TTC549 (cell line): ENCODE data around the gene ZNF654.
"Not testable (repeated sequence)": the region's sequence is repeated elsewhere in the genome, so short reads cannot be mapped to it uniquely, and the experiment has no call there.

Experiments used
- FAIRE-seq: peaks from 2 replicates; lab custom pipeline; 2012; peaks lifted over from hg19 to GRCh38; lab: Jason Lieb, UNC

The ZNF654 gene

DNA sequence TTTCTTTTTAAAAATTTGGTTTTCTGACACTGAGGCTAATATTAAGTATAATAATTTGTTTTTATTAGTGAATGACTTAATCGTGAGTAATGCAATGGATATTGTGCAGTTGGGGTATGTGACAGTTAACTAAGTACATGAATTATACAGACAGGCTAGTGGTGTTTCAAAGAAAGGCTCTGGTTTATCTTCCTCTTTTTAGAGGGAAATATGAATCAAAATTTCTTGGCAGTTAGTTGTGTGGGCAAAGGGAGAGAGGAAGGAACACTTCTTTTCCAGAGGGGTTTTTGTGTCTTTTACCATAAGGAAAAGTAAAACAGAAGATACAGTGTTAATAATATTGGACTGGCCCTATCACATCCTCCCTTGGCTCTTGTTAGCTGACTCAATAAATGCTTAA is 2.7 kb downstream of the ZNF654 start:
- FAIRE-seq = no peak

- no peak for FAIRE-seq
These were observed 16.0 kb downstream of the ZNF654 start for GRCh38 chr3:88075072-88075471.

DNA sequence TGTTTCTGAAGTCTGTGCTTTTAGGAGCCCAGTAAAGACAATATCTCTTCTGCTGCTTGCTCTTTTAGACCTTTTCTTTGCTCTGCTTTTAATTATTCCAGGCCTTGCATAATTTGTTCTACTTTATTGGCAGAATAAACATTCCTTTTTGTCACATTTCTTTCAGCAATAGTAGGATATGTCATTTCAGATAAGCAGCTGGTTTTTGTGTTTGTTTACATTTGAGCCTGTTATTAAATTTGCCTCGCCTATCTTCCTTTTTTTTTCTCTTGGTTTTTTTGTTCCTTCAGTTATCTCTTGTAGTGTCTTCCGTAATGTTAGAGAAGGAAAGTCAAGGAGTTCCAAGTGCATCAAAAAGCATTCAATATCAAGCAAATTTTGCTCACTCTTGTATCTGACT is 16.4 kb downstream of the ZNF654 start:
- FAIRE-seq = no peak

GRCh38 chr3:88076712-88077111 is 17.7 kb downstream of the ZNF654 start:
- FAIRE-seq = no peak

- no peak for FAIRE-seq
These were observed 19.9 kb downstream of the ZNF654 start for GRCh38 chr3:88078932-88079331.

- no peak for FAIRE-seq
These were observed 23.8 kb downstream of the ZNF654 start for GRCh38 chr3:88082854-88083253.

DNA sequence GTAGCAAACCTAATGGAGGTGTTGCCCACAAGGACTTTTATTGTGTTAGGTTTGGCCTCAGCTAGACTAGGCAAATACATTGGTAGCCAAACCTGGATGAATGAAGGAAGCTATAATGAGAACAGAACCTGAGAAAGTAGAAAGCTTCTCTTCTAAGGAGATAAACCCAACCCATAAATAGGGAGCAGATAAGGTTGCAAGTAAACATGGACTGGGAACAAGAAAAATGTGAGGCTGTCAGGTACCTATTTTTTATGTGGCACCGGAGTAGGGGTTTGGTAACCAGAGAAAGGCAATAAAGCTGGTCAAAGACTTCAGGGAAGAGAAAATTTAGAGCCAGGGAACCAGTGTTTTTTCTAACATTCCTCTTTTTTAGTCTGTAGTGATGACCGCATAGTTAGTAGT is 25.0 kb downstream of the ZNF654 start:
- FAIRE-seq = no peak

DNA sequence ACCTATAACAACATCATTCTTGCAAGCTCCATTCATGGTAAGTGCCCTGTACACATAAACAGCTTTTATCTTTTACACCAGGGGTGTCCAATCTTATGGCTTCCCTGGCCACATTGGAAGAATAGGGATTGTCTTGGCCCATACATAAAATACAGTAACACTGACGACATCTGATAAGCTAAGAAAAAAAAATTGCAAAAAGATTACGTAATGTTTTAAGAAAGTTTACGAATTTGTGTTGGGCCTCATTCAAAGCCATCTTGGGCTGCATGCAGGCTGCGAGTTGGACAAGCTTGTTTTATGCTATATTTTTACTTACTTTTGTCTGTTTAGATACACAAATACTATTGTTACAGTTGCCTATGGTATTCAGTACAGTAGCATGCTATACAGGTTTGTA is 31.6 kb downstream of the ZNF654 start:
- FAIRE-seq = no peak

DNA sequence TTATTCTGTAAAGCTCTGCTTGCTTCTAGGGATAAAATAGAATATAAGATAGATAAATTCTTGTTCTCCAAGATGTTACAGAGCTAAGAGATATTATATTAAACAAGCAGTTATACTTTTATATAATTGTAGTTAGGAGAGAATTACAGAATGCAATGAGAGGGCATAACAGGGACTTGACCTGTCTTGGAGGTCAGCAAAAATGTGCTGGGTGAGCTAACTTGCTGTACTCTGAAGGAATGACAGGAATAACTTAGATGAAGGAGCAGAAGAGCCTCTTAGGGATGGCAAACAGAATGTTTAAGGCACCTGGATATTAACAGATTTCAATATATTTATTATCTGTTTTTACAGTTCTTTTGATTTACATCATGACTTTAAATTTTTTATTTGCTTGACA is 33.2 kb downstream of the ZNF654 start:
- FAIRE-seq = no peak

GRCh38 chr3:88093266-88093665 is 34.2 kb downstream of the ZNF654 start:
- FAIRE-seq = no peak

GRCh38 chr3:88101142-88101541 is 42.1 kb downstream of the ZNF654 start:
- no peak for FAIRE-seq

GRCh38 chr3:88105325-88105724 is 46.3 kb downstream of the ZNF654 start:
- FAIRE-seq = no peak

DNA sequence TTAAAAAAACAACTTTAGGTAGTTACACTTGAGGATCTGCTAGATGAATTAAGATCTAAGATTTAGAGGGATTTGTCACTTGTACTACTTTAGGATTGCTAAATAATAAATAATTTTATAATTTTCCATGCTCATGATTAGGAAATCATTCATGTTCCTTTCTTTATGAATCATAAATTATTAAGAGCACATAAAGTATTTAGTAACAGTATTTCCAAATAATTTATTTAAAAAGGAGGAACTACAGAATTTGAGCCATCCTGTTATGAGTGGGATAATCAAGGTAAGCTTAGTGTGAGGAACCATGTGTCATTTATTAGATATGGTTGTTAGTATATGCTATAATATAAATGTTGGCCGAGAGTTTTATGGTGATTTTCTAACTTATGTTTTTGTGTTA is 53.2 kb downstream of the ZNF654 start:
- no peak for FAIRE-seq

DNA sequence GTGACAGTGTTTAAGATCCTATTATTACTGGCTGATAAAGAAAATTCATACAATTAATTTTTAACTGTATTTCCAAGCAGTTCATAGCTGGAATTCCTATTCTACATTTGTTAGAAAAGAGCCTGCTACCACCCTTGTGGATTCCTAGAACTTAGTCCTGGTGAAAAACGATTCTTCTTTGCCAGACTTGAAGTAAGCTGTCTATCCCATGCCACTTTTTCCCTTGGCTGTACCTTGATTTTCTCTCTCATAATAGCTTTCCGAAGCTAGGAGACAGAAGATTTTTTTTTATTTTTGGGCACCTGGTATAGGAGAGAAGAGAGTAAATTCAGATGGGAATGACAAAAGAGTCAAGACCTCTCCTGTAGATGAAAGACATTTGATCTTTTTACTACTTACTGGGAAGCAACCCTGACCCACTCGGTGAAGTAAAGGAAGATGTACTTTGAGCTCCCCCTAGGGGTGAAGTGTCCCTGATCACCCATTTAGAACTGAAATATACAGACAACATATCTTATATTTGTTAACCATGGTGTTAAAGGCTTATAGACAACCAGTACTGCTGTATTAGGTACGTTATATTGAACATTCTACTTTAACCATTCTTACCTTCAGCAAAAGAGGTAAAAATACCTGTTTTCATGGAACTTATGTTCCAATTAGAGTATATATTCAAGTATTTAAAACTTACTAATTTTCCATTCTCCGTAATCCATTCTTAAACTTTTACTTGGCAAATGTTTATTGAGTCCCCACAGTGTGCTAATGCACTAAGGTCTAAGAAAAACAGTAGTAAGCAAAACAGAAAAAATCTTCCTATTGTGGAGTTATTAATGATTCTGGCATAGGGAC is 54.5 kb downstream of the ZNF654 start:
- peak; percentile 93 for FAIRE-seq

DNA sequence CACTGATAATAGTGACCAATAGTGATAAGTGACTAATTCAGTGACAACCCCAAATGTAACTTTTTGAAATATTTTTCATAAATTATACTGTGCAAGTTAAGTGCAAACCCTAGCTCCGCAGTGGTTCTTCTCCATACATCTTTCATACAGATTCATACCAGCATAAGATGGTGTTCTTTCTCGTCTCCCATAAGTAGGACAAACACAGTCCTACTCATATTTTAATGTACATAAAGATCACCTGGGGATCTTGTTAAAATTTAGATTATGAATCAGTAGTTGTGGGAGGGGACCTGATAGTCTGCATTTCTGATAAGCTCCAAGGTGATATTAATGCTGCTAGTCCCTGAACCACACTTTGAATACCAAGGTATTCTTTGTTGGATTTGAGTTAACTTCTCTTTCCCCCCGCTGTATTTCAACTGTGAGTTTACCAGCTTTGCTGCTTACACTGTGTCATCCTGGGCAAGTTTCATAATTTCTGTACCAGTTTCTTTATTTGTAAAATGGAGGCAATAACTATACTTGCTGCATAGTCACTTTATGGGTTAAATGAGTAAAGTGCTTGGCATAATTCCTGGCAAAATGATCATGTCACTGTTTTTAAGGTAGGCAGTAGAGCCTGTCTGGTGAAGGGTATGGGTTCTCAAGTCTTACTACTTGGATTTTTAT is 56.0 kb downstream of the ZNF654 start:
- FAIRE-seq = no peak

DNA sequence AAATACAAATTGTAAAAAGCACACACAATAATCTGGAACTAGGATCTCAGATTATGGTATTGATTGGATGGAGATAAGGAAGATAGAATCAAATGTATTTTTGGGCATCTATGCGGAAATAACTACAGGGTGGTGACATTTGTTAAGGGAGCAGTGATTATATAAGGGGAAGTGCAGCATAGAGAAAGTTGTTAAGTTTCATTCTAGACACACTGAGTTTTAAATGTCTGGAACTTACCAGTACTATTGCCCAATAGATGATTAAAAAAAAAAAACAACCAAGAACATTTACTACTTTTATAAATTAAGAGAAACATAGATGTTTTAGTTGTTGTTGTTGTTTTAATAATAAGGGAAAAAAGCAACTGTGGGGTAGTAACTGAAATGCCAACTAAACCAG is 58.6 kb downstream of the ZNF654 start:
- no peak for FAIRE-seq

GRCh38 chr3:88118603-88119002 is 59.5 kb downstream of the ZNF654 start:
- not testable (repeated sequence) for FAIRE-seq

DNA sequence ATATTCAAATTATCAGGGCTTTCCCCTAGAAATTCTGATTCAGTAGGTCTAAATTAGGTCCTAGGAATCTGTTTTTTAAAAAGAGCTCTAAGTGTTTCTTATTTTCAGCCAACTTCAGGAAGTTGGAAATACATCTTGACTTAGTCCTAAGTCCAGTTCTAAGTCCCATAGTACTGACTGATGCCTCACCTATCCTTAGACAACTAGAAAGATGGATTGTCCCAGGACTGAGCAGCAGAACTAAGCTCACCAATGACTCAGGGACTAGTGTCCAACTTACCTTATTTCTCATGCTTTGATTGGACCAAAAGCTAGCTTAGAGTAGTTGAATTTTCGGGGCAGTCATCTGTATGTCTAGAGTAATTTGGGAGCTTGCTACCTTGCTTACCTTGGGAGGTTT is 64.5 kb downstream of the ZNF654 start:
- FAIRE-seq = no peak

- FAIRE-seq = no peak
These were observed 72.6 kb downstream of the ZNF654 start for GRCh38 chr3:88131695-88132094.

DNA sequence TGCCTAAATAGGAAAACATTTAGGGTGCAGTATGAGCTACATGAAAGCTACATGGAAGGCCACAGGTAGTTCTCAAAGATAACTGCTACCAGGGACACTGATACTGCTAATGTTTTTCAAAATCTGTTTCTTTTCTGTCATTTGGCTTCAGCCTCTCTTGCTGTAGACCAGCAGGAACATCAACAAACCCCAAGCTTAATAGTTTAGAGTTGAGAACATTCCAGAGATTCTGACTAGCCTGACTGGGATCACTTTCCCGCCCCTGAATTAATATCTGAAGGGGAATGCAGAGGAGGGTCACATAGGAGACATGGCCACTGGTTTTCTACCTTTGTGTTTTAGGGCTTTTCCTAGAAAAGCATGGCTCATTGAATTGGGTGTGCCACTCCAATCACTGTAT is 73.8 kb downstream of the ZNF654 start:
- FAIRE-seq = no peak

DNA sequence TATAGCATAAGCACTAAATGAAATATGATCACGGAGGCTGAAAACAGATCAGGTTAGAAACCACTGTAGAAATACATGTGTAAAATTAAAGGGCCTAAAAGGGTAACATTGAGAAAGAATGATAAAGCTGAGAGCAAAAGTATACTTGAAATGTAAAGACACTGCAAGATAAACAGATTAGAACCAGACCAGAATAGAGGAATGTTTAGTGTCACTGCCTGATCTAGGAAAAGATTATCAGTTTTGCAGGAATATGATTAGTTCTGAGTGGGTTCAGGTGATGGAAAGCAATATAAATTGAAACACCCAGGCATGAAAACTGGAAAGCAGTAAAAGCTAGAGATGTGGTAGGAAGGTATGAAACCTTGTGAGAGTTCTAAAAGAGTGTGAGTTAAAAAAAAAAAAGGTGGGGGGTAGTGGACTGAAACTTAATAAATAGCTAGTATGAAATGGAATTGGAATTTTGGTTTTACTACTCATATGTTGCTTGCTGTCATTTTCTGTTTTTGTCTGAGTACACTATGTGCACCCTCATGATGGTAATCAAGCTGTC is 74.7 kb downstream of the ZNF654 start:
- no peak for FAIRE-seq

- FAIRE-seq = no peak
These were observed 78.8 kb downstream of the ZNF654 start for GRCh38 chr3:88137836-88138235.

DNA sequence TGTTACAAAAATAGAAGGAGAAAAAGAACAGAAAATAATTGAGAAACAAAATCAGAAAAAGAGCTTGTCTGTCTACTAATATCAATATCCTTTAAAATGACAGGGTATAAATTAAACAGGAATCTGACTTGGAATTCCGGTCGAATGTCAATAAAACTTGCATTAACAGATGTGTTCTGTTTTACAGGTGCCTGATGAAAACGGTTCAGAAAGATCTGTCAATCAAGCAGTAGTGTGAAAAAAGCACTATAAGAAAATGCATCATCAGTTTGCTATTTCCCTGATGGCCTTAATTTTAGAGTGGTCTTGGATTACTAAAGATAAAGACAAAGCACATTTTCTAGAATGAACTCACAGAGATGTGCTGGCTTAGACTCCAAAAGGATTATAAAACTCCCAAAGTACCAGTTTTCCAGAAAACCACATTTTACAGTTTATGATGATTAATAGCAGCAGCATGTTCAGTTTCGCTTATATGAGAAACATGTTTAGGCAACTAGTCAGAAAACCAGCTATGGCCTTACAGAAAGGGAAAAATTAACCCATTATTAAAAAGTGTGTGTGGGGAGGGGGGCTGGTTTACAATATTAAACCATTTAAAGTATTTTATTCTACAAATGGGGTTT is 82.5 kb downstream of the ZNF654 start:
- FAIRE-seq = no peak
